GM12878 (cell line): ENCODE measurements around the gene ASB2. TPM values are rescaled to one million over a fixed set of nuclear protein-coding genes. Genes with fewer than 3 reads are reported as not detected.
A peak's percentile ranks its signal among the peaks of the same experiment; 100 is the strongest.

Source experiments
- ATAC-seq: fragments of 200-7000 bp; cut with Tn5 transposase; 3 replicates; pipeline ENCODE4 v1.9.1; 2020; ENCODE audit warnings: mild to moderate bottlenecking, moderate library complexity
- BruUV-seq: library from RNA; stranded (reverse); fragments of 400-500 nt; replicated peaks from 2 replicates; lab custom pipeline; 2021; lab: Mats Ljungman, UMichigan
- CTCF ChIA-PET: fragments of 300-600 bp; sonication (Branson Sonifier 250); formaldehyde crosslinking; extraction: SDS; loops from one replicate; lab custom pipeline; 2021; ENCODE audit warnings: inconsistent platforms; lab: Yijun Ruan, JAX
- POLR2A ChIA-PET: fragments of 350-600 bp; formaldehyde crosslinking; extraction: SDS; loops from one replicate; lab custom pipeline; 2021; ENCODE audit warnings: inconsistent platforms; lab: Charles Lee
- RAD21 ChIA-PET: fragments of 300-600 bp; sonication (Branson Sonifier 250); formaldehyde crosslinking; loops from one replicate; lab custom pipeline; 2023; ENCODE audit warnings: antibody characterized with exemption; ENCODE audit not compliant: unreplicated experiment; lab: Charles Lee
- SMC1A ChIA-PET: fragments of 300-600 bp; sonication (Branson Sonifier 250); formaldehyde crosslinking; loops from one replicate; lab custom pipeline; 2023; ENCODE audit not compliant: unreplicated experiment, uncharacterized antibody; lab: Charles Lee
- DNase-seq: peaks from one replicate; pipeline ENCODE4 v3.0.0-alpha.2; 2011; ENCODE audit warnings: low read depth, low spot score
- FAIRE-seq: peaks from 3 replicates; lab custom pipeline; 2011; peaks lifted over from hg19 to GRCh38; lab: Jason Lieb, UNC
- H2AFZ ChIP-seq: 2 replicates; pipeline ENCODE4 v1.6.0; 2011; ENCODE audit warnings: low read depth, low read length, control low read depth; ENCODE audit not compliant: control insufficient read depth
- H3K27ac ChIP-seq: 2 replicates; pipeline ENCODE4 v1.5.1; 2011; ENCODE audit warnings: control low read depth; ENCODE audit not compliant: control insufficient read depth, insufficient read depth
- H3K27me3 ChIP-seq, 2 experiments: replicated peaks in 1 of 2; 2 replicates each; pipeline versions ENCODE4 v1.6.0 to v1.6.1; 2011; ENCODE audit warnings: low read length in 1 of 2; ENCODE audit not compliant: control insufficient read depth in 2 of 2, insufficient read depth in 2 of 2
- H3K36me3 ChIP-seq, 2 experiments: 2 replicates each; pipeline ENCODE4 v1.5.1; 2011; ENCODE audit warnings: low read length in 1 of 2; ENCODE audit not compliant: control insufficient read depth in 2 of 2, insufficient read depth in 2 of 2
- H3K4me1 ChIP-seq: 2 replicates; pipeline ENCODE4 v1.6.1; 2011; ENCODE audit warnings: mild to moderate bottlenecking, low read length, moderate library complexity, mixed read lengths; ENCODE audit not compliant: control insufficient read depth, insufficient read depth
- H3K4me2 ChIP-seq: 2 replicates; pipeline ENCODE4 v1.6.0; 2011; ENCODE audit warnings: control low read depth; ENCODE audit not compliant: control insufficient read depth, insufficient read depth
- H3K4me3 ChIP-seq: fragments of 200-600 bp; sonication (generic); 2 replicates; pipeline ENCODE4 v1.5.1; 2016
- H3K79me2 ChIP-seq: 2 replicates; pipeline ENCODE4 v1.6.0; 2011; ENCODE audit warnings: low read length; ENCODE audit not compliant: control insufficient read depth, insufficient read depth
- H3K9ac ChIP-seq: 2 replicates; pipeline ENCODE4 v1.8.0; 2011; ENCODE audit warnings: low read length, control low read depth, mixed read lengths; ENCODE audit not compliant: control insufficient read depth, insufficient read depth
- H3K9me3 ChIP-seq: replicated peaks from 3 replicates; pipeline ENCODE4 v1.5.1; 2011; ENCODE audit warnings: mild to moderate bottlenecking, low read length; ENCODE audit not compliant: control insufficient read depth, insufficient read depth
- H4K20me1 ChIP-seq: 2 replicates; pipeline ENCODE4 v1.6.0; 2011; ENCODE audit not compliant: control insufficient read depth, insufficient read depth
- CBX3 ChIP-seq: fragments of 200-600 bp; sonication (generic); IDR thresholded peaks from 2 replicates; pipeline ENCODE4 v1.6.1; 2016; ENCODE audit warnings: low read depth, borderline replicate concordance
- MEF2B ChIP-seq: fragments of 450-650 bp; IDR thresholded peaks from 2 replicates; pipeline ENCODE4 v1.6.1; 2018; ENCODE audit warnings: mild to moderate bottlenecking, moderate library complexity; ENCODE audit not compliant: partially characterized antibody, poor library complexity, severe bottlenecking
- NR2F1 ChIP-seq: fragments of 450-650 bp; conservative IDR thresholded peaks from 2 replicates; pipeline ENCODE4 v1.6.1; 2017; ENCODE audit warnings: mild to moderate bottlenecking
- SREBF2 ChIP-seq: IDR thresholded peaks from 2 replicates; pipeline ENCODE4 v1.6.1; 2012; ENCODE audit warnings: mild to moderate bottlenecking, low read length
- ZNF24 ChIP-seq: fragments of 450-650 bp; IDR thresholded peaks from 2 replicates; pipeline ENCODE4 v1.6.1; 2017; ENCODE audit warnings: antibody characterized with exemption, mild to moderate bottlenecking
- WGBS: methylation state at CpG from one replicate; pipeline ENCODE4 v1.1.6; 2016; ENCODE audit warnings: low lambda C conversion rate; ENCODE audit not compliant: insufficient replicate concordance, insufficient coverage; ENCODE audit errors: missing lambda C conversion rate; 5-methylcytosine and 5-hydroxymethylcytosine counted together
- in situ Hi-C: fragments of 300-500 bp; cut with MboI; formaldehyde crosslinking; loops from 9 replicates; pipeline ENCODE4 v1.14.3; 2018; ENCODE audit warnings: mixed read lengths
- intact Hi-C: fragments of 100-400 bp; cut with micrococcal nuclease; formaldehyde crosslinking; loops from one replicate; pipeline ENCODE4 v1.14.2; 2022; ENCODE audit not compliant: unreplicated experiment
- polyA plus RNA-seq, 11 experiments: library from polyadenylated mRNA; depleted of rRNA in 4 of 11; unstranded in 6 of 11; stranded (reverse) in 5 of 11; fragments of >200 nt; fragmentation: Nextera tagmentation in 4 of 11; fragmentation: Illumina TruSeq in 1 of 11; extraction: Ambion mirVana in 4 of 11; extraction: Trizol in 1 of 11; gene quantifications; 1 replicate in 1 of 11; 2 replicates in 10 of 11; pipeline versions ENCODE4 v1.2.1 to v1.2.3, GENCODE V29; 2011 to 2016; ENCODE audit warnings: inconsistent platforms in 2 of 11, missing spikeins in 2 of 11, low read depth in 1 of 11
- total RNA-seq, 4 experiments: library from RNA; depleted of rRNA in 3 of 4; stranded (reverse); fragments of >200 nt in 3 of 4; fragmentation: Illumina TruSeq in 1 of 4; extraction: Trizol in 1 of 4; gene quantifications; 2 replicates each; pipeline versions ENCODE4 v1.2.1 to v1.2.3, GENCODE V29; 2013 to 2021

Gene ASB2
- total and polyA plus RNA-seq, 10 of the 15 experiments (the other 5 are each of a cell fraction or from before 2014, with no cell fraction given): 3.0 to 54.8 (median 33.5) TPM

- H3K36me3 ChIP-seq: peaks cover under 1 to 3% of the 10 kb centered on the region in 2 experiments; a peak in 3 of 4 replicates
- ChIA-PET POLR2A (no interaction called here), SMC1A (interaction anchor here (1.1 to 10.5 kb wide), 6 partner anchors 11 to 280 kb away, joined by 3 to 184 read pairs (median 10); partner anchors contain the start of gene CCDC197), RAD21 (interaction anchor here (1.4 to 13.9 kb wide), 4 partner anchors 35 to 201 kb away, joined by 4 to 344 read pairs (median 108); partner anchors contain the start of gene CCDC197), CTCF (interaction anchor here (0.8 to 12.1 kb wide), 12 partner anchors 24 to 245 kb away, joined by 3 to 541 read pairs (median 5); partner anchors contain the start of genes ASB2 and CCDC197)
- H3K4me1 ChIP-seq: peaks cover 6% of the 10 kb centered on the region
- in situ Hi-C loops: no loop called here
- no peak for FAIRE-seq
- ATAC-seq: no peak
- DNase-seq: no peak
- no peaks in the 10 kb centered on the region for H3K79me2 ChIP-seq
- no peak overlapping the region for H2AFZ ChIP-seq
- no peaks in the 10 kb centered on the region; the same call in 2 of the 3 replicates for H3K9me3 ChIP-seq
- intact Hi-C loops: no loop called here
- peak; percentile 84 for TF ChIP-seq ZNF24
- TF ChIP-seq CBX3: no peak
- no peaks in the 10 kb centered on the region for H3K27me3 ChIP-seq
- H3K4me2 ChIP-seq: no peak overlapping the region
- H4K20me1 ChIP-seq: no peaks in the 10 kb centered on the region
- 39% methylated on average over 8 of the region's 8 CpGs for WGBS
- H3K4me3 ChIP-seq: no peak overlapping the region
- BruUV-seq: no TSS peak
- no peak overlapping the region for H3K27ac ChIP-seq
- H3K9ac ChIP-seq: no peak overlapping the region
These were observed 41.2 kb downstream of the ASB2 start for GRCh38 chr14:93935213-93935612.

DNA sequence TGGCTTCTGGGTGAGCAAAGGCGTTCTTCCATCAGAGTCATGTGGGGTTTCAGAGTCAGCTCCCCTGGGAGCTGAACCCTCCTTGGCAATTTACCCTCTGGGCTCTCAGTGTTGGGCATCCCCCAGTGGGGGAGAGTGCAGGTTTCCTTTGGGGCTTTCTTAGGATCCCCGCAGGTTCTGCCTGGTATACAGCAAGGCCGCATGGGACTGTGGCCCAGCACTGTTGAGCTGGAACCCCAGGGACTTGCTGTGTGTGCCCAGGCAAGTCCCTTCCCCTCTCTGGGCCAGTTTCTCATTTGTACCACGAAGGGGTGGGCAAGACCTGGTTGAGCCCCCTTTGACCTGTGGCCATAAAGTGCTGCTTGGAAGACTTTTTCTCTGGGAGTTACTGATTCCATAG lies 43.7 kb downstream of the ASB2 start:
- no peaks in the 10 kb centered on the region for H3K27me3 ChIP-seq
- no TSS peak for BruUV-seq

More for the DNA sequence above, 43.7 kb downstream of the ASB2 start:
- no peaks in the 10 kb centered on the region for H3K9me3 ChIP-seq
- CTCF ChIA-PET: interaction anchor here (12.1 kb wide), 1 partner anchor 65 kb away, joined by 541 read pairs; the partner anchor contains the start of gene CCDC197
- no peaks in the 10 kb centered on the region for H3K79me2 ChIP-seq
- intact Hi-C loops: no loop called here
- no peak overlapping the region for H3K4me3 ChIP-seq
- H3K27ac ChIP-seq: no peak overlapping the region
- peaks cover 0 to 3% of the 10 kb centered on the region in 2 experiments; a peak in 3 of 4 replicates for H3K36me3 ChIP-seq
- SMC1A ChIA-PET: no interaction called here
- ATAC-seq (peak; percentile 17), DNase-seq (no peak), FAIRE-seq (no peak)
- H2AFZ ChIP-seq: no peak overlapping the region
- no peaks in the 10 kb centered on the region for H3K4me1 ChIP-seq
- WGBS: 10% methylated on average over 4 of the region's 4 CpGs
- RAD21 ChIA-PET: no interaction called here
- no peak for TF ChIP-seq SREBF2
- TF ChIP-seq NR2F1: peak; percentile 77
- TF ChIP-seq MEF2B: peak; percentile 33
- POLR2A ChIA-PET: no interaction called here
- no peaks in the 10 kb centered on the region for H4K20me1 ChIP-seq
- in situ Hi-C loops: loop anchor here (5.0 kb wide), 1 partner anchor 205 kb away; no protein-coding TSS in a partner anchor
- H3K9ac ChIP-seq: no peak overlapping the region
- no peak overlapping the region for H3K4me2 ChIP-seq
